Central memory CD8-positive, alpha-beta T cell (primary cell): Measurements from ENCODE around the gene TRMT11.

Source experiments
- ATAC-seq: fragments of 150-1000 bp; cut with Tn5 transposase; replicated peaks from 2 replicates; pipeline ENCODE4 v1.10.0; 2022; ENCODE audit warnings: mild to moderate bottlenecking, moderate FRiP score, moderate number of reproducible peaks; ENCODE audit not compliant: poor library complexity, severe bottlenecking; ENCODE audit errors: extremely low read depth
- DNase-seq, 2 donors: peaks; one replicate each; pipeline ENCODE4 v3.0.0; 2021; ENCODE audit warnings: low spot score in 2 of 2
- H3K27ac Mint-ChIP-seq: one replicate; pipeline ENCODE4 v1.8.0; 2022; ENCODE audit warnings: low read depth, mild to moderate bottlenecking, moderate library complexity, mixed read lengths
- H3K27me3 Mint-ChIP-seq: one replicate; pipeline ENCODE4 v1.8.0; 2022; ENCODE audit warnings: mixed read lengths
- H3K36me3 Mint-ChIP-seq: one replicate; pipeline ENCODE4 v1.8.0; 2022; ENCODE audit warnings: mild to moderate bottlenecking, moderate library complexity, mixed read lengths; ENCODE audit not compliant: insufficient read depth
- H3K4me1 Mint-ChIP-seq: one replicate; pipeline ENCODE4 v1.8.0; 2022; ENCODE audit warnings: mixed read lengths
- H3K4me3 Mint-ChIP-seq: one replicate; pipeline ENCODE4 v1.8.0; 2022; ENCODE audit warnings: mild to moderate bottlenecking, moderate library complexity, mixed read lengths
- H3K9me3 Mint-ChIP-seq: one replicate; pipeline ENCODE4 v1.8.0; 2022; ENCODE audit warnings: mixed read lengths

TRMT11 gene

GRCh38 chr6:126064257-126064747 lies 78.0 kb downstream of the TRMT11 start:
- DNase-seq (no peak), ATAC-seq (no peak)
- no peak overlapping the region for H3K27ac Mint-ChIP-seq
- peaks cover 3% of the 10 kb centered on the region for H3K36me3 Mint-ChIP-seq
- no peaks in the 10 kb centered on the region for H3K4me1 Mint-ChIP-seq
- H3K9me3 Mint-ChIP-seq: no peaks in the 10 kb centered on the region
- no peaks in the 10 kb centered on the region for H3K27me3 Mint-ChIP-seq
- H3K4me3 Mint-ChIP-seq: no peak overlapping the region

- no peak for ATAC-seq
- no peak for DNase-seq
- H3K27me3 Mint-ChIP-seq: no peaks in the 10 kb centered on the region
- H3K36me3 Mint-ChIP-seq: peaks cover 3% of the 10 kb centered on the region
- H3K27ac Mint-ChIP-seq: no peak overlapping the region
- no peaks in the 10 kb centered on the region for H3K9me3 Mint-ChIP-seq
- no peak overlapping the region for H3K4me3 Mint-ChIP-seq
- no peaks in the 10 kb centered on the region for H3K4me1 Mint-ChIP-seq
Measured at GRCh38 chr6:126064748-126065401, 78.5 kb downstream of the TRMT11 start.

- DNase-seq (no peak), ATAC-seq (no peak)
- Mint-ChIP-seq H3K27ac (no peak overlapping the region), H3K4me1 (no peaks in the 10 kb centered on the region), H3K9me3 (no peaks in the 10 kb centered on the region), H3K36me3 (peaks cover 3% of the 10 kb centered on the region), H3K27me3 (no peaks in the 10 kb centered on the region), H3K4me3 (no peak overlapping the region)
Measured at GRCh38 chr6:126066053-126067048, 80.0 kb downstream of the TRMT11 start.

- Mint-ChIP-seq H3K27me3 (no peaks in the 10 kb centered on the region), H3K36me3 (peaks cover 3% of the 10 kb centered on the region), H3K9me3 (no peaks in the 10 kb centered on the region), H3K4me3 (no peak overlapping the region), H3K27ac (no peak overlapping the region), H3K4me1 (no peaks in the 10 kb centered on the region)
- no peak for ATAC-seq
- DNase-seq: no peak
Measured at GRCh38 chr6:126067073-126067472, 80.7 kb downstream of the TRMT11 start.

- DNase-seq (no peak), ATAC-seq (no peak)
- Mint-ChIP-seq H3K27ac (no peak overlapping the region), H3K27me3 (no peaks in the 10 kb centered on the region), H3K4me1 (no peaks in the 10 kb centered on the region), H3K36me3 (peaks cover 2% of the 10 kb centered on the region), H3K9me3 (no peaks in the 10 kb centered on the region), H3K4me3 (no peak overlapping the region)
Measured at GRCh38 chr6:126069449-126069848, 83.1 kb downstream of the TRMT11 start.

GRCh38 chr6:126071000-126071647 lies 84.8 kb downstream of the TRMT11 start:
- H3K9me3 Mint-ChIP-seq: no peaks in the 10 kb centered on the region
- H3K4me3 Mint-ChIP-seq: no peak overlapping the region
- no peaks in the 10 kb centered on the region for H3K4me1 Mint-ChIP-seq
- no peak overlapping the region for H3K27ac Mint-ChIP-seq
- ATAC-seq (no peak), DNase-seq (no peak)
- H3K27me3 Mint-ChIP-seq: no peaks in the 10 kb centered on the region
- peaks cover 2% of the 10 kb centered on the region for H3K36me3 Mint-ChIP-seq

GRCh38 chr6:126072172-126072571 lies 85.8 kb downstream of the TRMT11 start:
- Mint-ChIP-seq H3K4me1 (no peaks in the 10 kb centered on the region), H3K4me3 (no peak overlapping the region), H3K27me3 (no peaks in the 10 kb centered on the region), H3K36me3 (peaks cover 2% of the 10 kb centered on the region), H3K27ac (no peak overlapping the region), H3K9me3 (no peaks in the 10 kb centered on the region)
- ATAC-seq: no peak
- DNase-seq: no peak

- no peak for DNase-seq
- no peaks in the 10 kb centered on the region for H3K9me3 Mint-ChIP-seq
- H3K27ac Mint-ChIP-seq: no peak overlapping the region
- no peak for ATAC-seq
- peaks cover 2% of the 10 kb centered on the region for H3K36me3 Mint-ChIP-seq
- no peaks in the 10 kb centered on the region for H3K4me1 Mint-ChIP-seq
- H3K27me3 Mint-ChIP-seq: no peaks in the 10 kb centered on the region
- no peak overlapping the region for H3K4me3 Mint-ChIP-seq
Measured at GRCh38 chr6:126072834-126073233, 86.5 kb downstream of the TRMT11 start.

- DNase-seq (no peak), ATAC-seq (no peak)
- H3K4me1 Mint-ChIP-seq: no peaks in the 10 kb centered on the region
- no peak overlapping the region for H3K27ac Mint-ChIP-seq
- H3K36me3 Mint-ChIP-seq: no peaks in the 10 kb centered on the region
- H3K9me3 Mint-ChIP-seq: no peaks in the 10 kb centered on the region
- no peak overlapping the region for H3K4me3 Mint-ChIP-seq
- no peaks in the 10 kb centered on the region for H3K27me3 Mint-ChIP-seq
Measured at GRCh38 chr6:126075335-126076071, 89.2 kb downstream of the TRMT11 start.

- Mint-ChIP-seq H3K27ac (no peak overlapping the region), H3K27me3 (no peaks in the 10 kb centered on the region), H3K9me3 (no peaks in the 10 kb centered on the region), H3K4me3 (no peak overlapping the region), H3K4me1 (no peaks in the 10 kb centered on the region), H3K36me3 (no peaks in the 10 kb centered on the region)
- ATAC-seq (no peak), DNase-seq (no peak)
Measured at GRCh38 chr6:126076992-126077664, 90.8 kb downstream of the TRMT11 start.

- DNase-seq (no peak), ATAC-seq (no peak)
- Mint-ChIP-seq H3K4me1 (no peaks in the 10 kb centered on the region), H3K4me3 (no peak overlapping the region), H3K9me3 (no peaks in the 10 kb centered on the region), H3K27me3 (no peaks in the 10 kb centered on the region), H3K27ac (no peak overlapping the region), H3K36me3 (no peaks in the 10 kb centered on the region)
Measured at GRCh38 chr6:126077810-126078776, 91.8 kb downstream of the TRMT11 start.
